GM12865 (cell line): ENCODE data around the gene TCERG1L.
"Not testable (repeated sequence)": the region's sequence is repeated elsewhere in the genome, so short reads cannot be mapped to it uniquely, and the experiment has no call there.

Source experiments
- DNase-seq: peaks from one replicate; pipeline ENCODE4 v3.0.0; 2010; ENCODE audit warnings: low read depth
- H3K4me3 ChIP-seq: 2 replicates; pipeline ENCODE4 v1.5.1; 2011; ENCODE audit warnings: mild to moderate bottlenecking, low read depth, low read length, control low read depth
- TF ChIP-seq, protein P1 (sequence below): IDR thresholded peaks from 2 replicates; pipeline ENCODE4 v1.5.1; 2011; ENCODE audit warnings: low read length, control low read depth, low read depth, inconsistent platforms; ENCODE audit not compliant: insufficient read depth; ENCODE audit errors: missing control alignments

The TCERG1L gene

GRCh38 chr10:131332821-131333220 lies 21.3 kb upstream of the TCERG1L start:
- no peak for DNase-seq
- TF ChIP-seq, protein P1, sequence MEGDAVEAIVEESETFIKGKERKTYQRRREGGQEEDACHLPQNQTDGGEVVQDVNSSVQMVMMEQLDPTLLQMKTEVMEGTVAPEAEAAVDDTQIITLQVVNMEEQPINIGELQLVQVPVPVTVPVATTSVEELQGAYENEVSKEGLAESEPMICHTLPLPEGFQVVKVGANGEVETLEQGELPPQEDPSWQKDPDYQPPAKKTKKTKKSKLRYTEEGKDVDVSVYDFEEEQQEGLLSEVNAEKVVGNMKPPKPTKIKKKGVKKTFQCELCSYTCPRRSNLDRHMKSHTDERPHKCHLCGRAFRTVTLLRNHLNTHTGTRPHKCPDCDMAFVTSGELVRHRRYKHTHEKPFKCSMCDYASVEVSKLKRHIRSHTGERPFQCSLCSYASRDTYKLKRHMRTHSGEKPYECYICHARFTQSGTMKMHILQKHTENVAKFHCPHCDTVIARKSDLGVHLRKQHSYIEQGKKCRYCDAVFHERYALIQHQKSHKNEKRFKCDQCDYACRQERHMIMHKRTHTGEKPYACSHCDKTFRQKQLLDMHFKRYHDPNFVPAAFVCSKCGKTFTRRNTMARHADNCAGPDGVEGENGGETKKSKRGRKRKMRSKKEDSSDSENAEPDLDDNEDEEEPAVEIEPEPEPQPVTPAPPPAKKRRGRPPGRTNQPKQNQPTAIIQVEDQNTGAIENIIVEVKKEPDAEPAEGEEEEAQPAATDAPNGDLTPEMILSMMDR, result no peak
- no peak overlapping the region for H3K4me3 ChIP-seq

- DNase-seq, result no peak
- TF ChIP-seq, protein P1, result no peak
- no peak overlapping the region for H3K4me3 ChIP-seq
Observed at GRCh38 chr10:131323880-131324279, 12.4 kb upstream of the TCERG1L start.

DNA sequence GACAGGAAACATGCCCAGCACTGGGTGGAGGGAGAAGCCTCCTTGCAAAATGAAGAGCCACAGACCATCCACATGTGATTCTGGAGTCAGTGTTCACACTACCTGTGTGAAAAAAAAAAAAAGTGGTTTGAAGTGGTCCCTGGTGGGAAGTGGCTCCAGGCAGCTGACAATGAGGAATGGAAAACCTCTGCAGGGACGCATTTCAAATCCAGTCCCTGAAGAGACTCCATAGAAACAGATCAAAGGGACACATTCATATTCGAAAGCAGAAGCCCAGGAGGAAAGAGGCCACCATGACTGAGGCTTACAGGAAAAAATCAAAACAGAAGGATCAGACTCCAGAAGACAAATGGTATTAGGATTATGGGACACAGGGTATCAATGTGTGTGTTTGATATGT lies 11.5 kb upstream of the TCERG1L start:
- H3K4me3 ChIP-seq, result no peak overlapping the region
- TF ChIP-seq, protein P1, result no peak
- no peak for DNase-seq

- H3K4me3 ChIP-seq, DNase-seq: not testable (repeated sequence)
Observed at GRCh38 chr10:131322575-131322974, 11.1 kb upstream of the TCERG1L start.

DNA sequence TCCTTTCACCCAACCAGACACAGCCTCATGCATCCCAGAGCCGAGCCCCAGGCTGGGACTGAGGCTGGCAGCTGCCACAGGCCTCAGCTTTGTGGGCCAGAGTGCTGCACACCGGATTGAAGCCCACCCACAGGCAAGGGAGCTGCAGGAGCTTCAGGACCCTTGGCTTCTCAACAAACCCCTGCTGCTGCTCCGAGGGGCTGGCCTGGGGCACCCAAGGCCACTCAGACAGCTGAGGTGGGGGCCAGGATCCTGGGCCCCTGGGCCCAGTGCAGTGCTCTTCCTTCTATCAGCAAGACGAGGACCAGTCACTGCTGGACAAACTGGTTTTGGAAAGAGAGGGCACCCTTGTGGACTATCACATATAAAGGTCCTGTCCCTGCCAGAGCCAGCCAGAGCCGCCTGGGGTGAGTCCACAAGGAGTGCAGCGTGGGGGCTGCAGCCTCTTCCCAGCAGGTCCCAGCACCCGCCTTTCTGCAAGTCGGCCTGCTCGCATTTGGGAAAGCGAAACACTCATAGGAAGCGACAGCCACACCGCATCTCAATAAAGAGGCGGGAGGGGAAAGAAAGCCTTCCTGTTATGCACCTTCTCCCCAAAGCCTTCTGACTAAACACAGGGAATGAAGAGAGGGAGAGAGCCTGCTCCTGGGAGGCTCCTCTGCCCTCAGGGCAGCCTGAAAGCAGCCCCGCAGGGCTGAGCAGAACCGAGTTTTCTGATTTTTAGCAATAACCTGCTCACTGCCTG lies 9.5 kb upstream of the TCERG1L start:
- TF ChIP-seq, protein P1, result no peak
- H3K4me3 ChIP-seq, result no peak overlapping the region
- no peak for DNase-seq

DNA sequence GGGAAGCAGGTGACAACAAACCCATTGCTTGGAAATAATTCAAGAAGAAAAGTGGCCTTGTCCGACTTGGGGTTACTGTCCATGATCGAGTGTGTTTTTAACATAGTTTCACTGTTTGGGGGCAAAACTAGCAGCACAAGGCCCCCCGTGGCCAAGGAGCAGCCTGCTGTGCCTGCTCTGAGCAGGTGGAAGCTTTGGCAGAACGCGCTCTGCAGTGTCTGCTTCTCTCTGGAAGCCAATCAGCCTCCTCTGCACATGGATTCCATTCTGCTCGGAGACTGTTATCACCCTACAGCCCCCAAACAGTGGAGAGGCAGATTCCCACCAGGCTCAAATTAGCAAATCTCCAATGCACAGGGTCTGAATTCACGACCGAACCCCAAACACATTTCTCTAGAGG lies 7.3 kb upstream of the TCERG1L start:
- H3K4me3 ChIP-seq, result no peak overlapping the region
- DNase-seq, result no peak
- TF ChIP-seq, protein P1, result no peak

DNA sequence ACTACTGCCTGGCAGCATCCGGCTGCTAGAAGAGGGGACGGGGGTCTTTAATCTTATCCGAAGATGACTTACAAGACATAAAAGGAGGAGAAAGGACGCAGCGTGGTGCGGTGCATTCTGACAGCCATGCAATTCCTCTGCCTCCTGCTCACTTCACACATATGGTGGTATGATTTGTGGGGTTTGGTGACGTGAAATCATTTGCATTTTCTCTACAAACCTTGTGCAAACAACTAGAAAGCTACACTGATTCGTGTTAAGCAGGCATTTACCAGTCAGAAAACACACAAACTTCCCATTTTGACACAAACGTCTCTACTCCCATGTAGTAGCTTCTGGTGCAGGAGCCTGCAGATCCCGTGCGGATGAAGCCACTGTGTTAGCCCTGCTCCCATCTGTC lies 6.8 kb upstream of the TCERG1L start:
- H3K4me3 ChIP-seq, result no peak overlapping the region
- no peak for DNase-seq

More for the DNA sequence above, 6.8 kb upstream of the TCERG1L start:
- TF ChIP-seq, protein P1, result no peak
